Sigmoid colon (tissue), 7 donors: ENCODE measurements around the gene OPRD1. TPM values are rescaled to one million over a fixed set of nuclear protein-coding genes. Genes with fewer than 3 reads are reported as not detected.

Experiments used
- DNase-seq: peaks from one replicate; pipeline ENCODE4 v3.0.0-alpha.2; 2019
- H3K27ac ChIP-seq, 4 donors: fragments of 200-600 bp; sonication (generic); one replicate each; pipeline ENCODE4 v1.5.1; 2016 to 2019; ENCODE audit warnings: mild to moderate bottlenecking in 1 of 4
- H3K27me3 ChIP-seq, 3 donors: fragments of 200-600 bp; sonication (generic); one replicate each; pipeline ENCODE4 v1.5.1; 2019; ENCODE audit warnings: mild to moderate bottlenecking in 1 of 3
- H3K36me3 ChIP-seq, 4 donors: fragments of 200-600 bp; sonication (generic); one replicate each; pipeline ENCODE4 v1.5.1; 2016 to 2019
- H3K4me1 ChIP-seq, 4 donors: fragments of 200-600 bp; sonication (generic); one replicate each; pipeline ENCODE4 v1.5.1; 2017 to 2019
- H3K4me3 ChIP-seq, 4 donors: fragments of 200-600 bp; sonication (generic); one replicate each; pipeline ENCODE4 v1.5.1; 2017 to 2019; ENCODE audit warnings: mild to moderate bottlenecking in 2 of 4, moderate library complexity in 1 of 4
- H3K9me3 ChIP-seq, 4 donors: fragments of 200-600 bp in 3 of 4; sonication (generic) in 3 of 4; one replicate each; pipeline versions ENCODE4 v1.5.1 to v1.6.1; 2013 to 2019
- EP300 ChIP-seq, 4 donors: sonication (generic); formaldehyde crosslinking; IDR thresholded peaks; one replicate each; pipeline ENCODE4 v1.6.1; 2017; ENCODE audit warnings: antibody characterized with exemption in 4 of 4
- POLR2A ChIP-seq, 2 donors: fragments of 450-650 bp; IDR thresholded peaks; one replicate each; pipeline ENCODE4 v1.6.1; 2016; ENCODE audit warnings: antibody characterized with exemption in 2 of 2, mild to moderate bottlenecking in 2 of 2, moderate library complexity in 2 of 2
- POLR2AphosphoS5 ChIP-seq, 4 donors: sonication (generic); formaldehyde crosslinking; IDR thresholded peaks; one replicate each; pipeline ENCODE4 v1.6.1; 2017; ENCODE audit warnings: antibody characterized with exemption in 4 of 4
- WGBS, 2 donors: extraction: QIAGEN DNeasy Blood & Tissue Kit; methylation state at CpG; one replicate each; pipeline ENCODE4 v1.1.7; 2013; 5-methylcytosine and 5-hydroxymethylcytosine counted together
- intact Hi-C: fragments of 100-400 bp; cut with DNase I; formaldehyde crosslinking; loops from one replicate; pipeline ENCODE4 v1.15.1; 2023
- polyA plus RNA-seq, 3 donors: library from polyadenylated mRNA; stranded (reverse); fragments of 200-250 nt; gene quantifications; one replicate each; pipeline ENCODE4 v1.2.3, GENCODE V29; 2013
- total RNA-seq, 4 donors: library from RNA; depleted of rRNA; stranded (reverse); fragments of >200 nt; gene quantifications; one replicate each; pipeline ENCODE4 v1.1.0, GENCODE V29; 2016
- TF ChIP-seq, protein P1 (sequence below), 4 experiments: fragments of 450-650 bp in 3 of 4; fragments of 200-600 bp in 1 of 4; IDR thresholded peaks; one replicate each; pipeline ENCODE4 v1.5.1; 2016 to 2019; ENCODE audit warnings: antibody characterized with exemption in 4 of 4, mild to moderate bottlenecking in 3 of 4, moderate library complexity in 2 of 4
- donor health status: healthy with polysubstance abuse.
- donor health status: Bipolar disorder and iron deficiency.
- donor health status: healthy.

OPRD1 gene
- total and polyA plus RNA-seq, 7 donors: under 0.01 to 1.8 (median 0.42) TPM; not detected in 1

DNA sequence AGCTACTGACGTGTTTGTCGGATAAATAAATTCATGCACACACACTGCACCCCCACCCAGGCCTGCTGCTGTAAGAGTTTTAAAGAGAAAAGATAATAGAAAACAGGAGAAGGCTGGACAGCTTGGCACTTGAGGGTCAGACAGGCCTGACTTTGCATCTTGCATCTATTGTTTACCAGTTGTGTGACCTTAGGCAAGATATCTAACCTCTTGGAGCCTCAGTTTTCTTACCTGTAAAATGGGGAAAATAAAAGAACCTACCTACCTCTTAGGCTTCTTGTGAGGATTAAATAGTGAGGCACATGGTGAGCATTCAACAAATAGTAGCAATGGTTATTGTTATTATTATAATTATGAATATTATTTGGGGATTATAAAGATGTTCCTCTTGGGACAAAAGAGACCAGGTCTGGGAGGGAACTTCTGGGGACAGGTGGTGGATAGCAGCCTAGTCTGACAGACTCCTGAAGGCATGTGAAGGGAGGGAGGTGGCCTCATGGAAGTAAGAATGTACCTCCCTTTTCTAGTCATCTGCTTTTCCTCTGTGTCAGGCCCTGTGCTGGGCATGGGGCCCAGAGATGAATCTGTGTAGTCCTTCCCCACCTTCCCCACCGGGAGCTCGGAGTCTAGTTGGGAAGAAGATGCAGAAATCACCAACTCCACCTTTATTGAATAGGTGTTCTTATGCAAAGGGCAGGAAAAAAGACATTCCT lies 84.1 kb downstream of the OPRD1 start:
- no peak overlapping the region for H3K27ac ChIP-seq
- peaks cover 0 to 31% (median 22%) of the 10 kb centered on the region in 4 donors for H3K4me1 ChIP-seq
- no peak for DNase-seq
- no peaks in the 10 kb centered on the region for H3K36me3 ChIP-seq
- H3K9me3 ChIP-seq: no peaks in the 10 kb centered on the region
- WGBS, 2 donors: 87 to 92% methylated on average over 4 of the region's 4 CpGs
- TF ChIP-seq, protein P1, sequence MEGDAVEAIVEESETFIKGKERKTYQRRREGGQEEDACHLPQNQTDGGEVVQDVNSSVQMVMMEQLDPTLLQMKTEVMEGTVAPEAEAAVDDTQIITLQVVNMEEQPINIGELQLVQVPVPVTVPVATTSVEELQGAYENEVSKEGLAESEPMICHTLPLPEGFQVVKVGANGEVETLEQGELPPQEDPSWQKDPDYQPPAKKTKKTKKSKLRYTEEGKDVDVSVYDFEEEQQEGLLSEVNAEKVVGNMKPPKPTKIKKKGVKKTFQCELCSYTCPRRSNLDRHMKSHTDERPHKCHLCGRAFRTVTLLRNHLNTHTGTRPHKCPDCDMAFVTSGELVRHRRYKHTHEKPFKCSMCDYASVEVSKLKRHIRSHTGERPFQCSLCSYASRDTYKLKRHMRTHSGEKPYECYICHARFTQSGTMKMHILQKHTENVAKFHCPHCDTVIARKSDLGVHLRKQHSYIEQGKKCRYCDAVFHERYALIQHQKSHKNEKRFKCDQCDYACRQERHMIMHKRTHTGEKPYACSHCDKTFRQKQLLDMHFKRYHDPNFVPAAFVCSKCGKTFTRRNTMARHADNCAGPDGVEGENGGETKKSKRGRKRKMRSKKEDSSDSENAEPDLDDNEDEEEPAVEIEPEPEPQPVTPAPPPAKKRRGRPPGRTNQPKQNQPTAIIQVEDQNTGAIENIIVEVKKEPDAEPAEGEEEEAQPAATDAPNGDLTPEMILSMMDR (IDR thresholded peaks at IDR 0.05): no peak
- peak in 1 of 4 donors; percentile 56 for TF ChIP-seq POLR2AphosphoS5 (IDR thresholded peaks at IDR 0.05)
- no peaks in the 10 kb centered on the region for H3K27me3 ChIP-seq
- intact Hi-C loops: no loop called here
- no peak overlapping the region for H3K4me3 ChIP-seq

DNA sequence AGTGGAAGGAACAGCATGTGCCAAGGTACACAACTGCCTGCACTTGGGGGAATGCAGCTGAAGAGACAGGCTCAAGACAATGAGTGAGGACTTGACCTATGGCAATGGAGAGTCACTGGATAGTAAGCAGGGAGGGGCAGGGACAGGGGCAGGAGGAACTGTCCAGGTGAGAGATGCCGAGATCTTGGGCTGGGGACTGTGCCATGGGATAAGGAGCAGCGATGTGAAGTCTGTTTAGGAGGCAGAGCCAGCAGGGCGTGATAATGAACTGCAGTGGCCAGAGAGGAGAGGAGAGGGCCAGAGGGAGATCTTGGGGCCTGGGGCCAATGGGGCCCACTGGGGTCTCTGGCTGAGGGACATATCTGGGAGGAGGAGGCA lies 84.6 kb downstream of the OPRD1 start:
- no peak overlapping the region for H3K4me3 ChIP-seq
- intact Hi-C loops: no loop called here
- peaks cover 0 to 31% (median 22%) of the 10 kb centered on the region in 4 donors for H3K4me1 ChIP-seq
- TF ChIP-seq, protein P1 (IDR thresholded peaks at IDR 0.05): no peak
- TF ChIP-seq POLR2A (IDR thresholded peaks at IDR 0.05): no peak
- TF ChIP-seq POLR2AphosphoS5 (IDR thresholded peaks at IDR 0.05): no peak
- TF ChIP-seq EP300 (IDR thresholded peaks at IDR 0.05): no peak
- no peaks in the 10 kb centered on the region for H3K27me3 ChIP-seq
- H3K9me3 ChIP-seq: no peaks in the 10 kb centered on the region
- H3K27ac ChIP-seq: no peak overlapping the region
- no peaks in the 10 kb centered on the region for H3K36me3 ChIP-seq
- 62 to 86% methylated on average over 3 of the region's 3 CpGs for WGBS, 2 donors
- DNase-seq: no peak

DNA sequence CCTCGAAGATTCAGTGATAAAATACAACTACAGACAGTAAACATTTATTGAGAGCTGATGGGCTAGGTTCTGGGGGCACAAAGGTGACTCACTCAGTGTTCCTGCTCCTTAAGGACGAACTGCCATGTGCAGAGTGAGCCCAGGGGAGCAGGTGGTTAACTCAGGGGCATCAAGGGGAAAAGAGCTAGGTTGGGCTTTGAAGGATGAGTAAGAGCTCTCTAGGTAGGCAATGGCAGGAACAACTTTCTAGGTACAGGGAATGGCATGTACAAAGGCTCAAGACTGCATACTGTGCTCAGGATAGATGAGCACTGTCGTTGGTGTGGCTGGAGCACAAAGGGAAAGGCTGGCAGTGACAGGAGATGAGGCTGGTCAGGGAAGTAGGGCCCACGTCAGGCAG lies 85.8 kb downstream of the OPRD1 start:
- Histone ChIP-seq H3K9me3 (no peaks in the 10 kb centered on the region), H3K27ac (no peak overlapping the region), H3K4me3 (no peak overlapping the region), H3K36me3 (no peaks in the 10 kb centered on the region), H3K4me1 (peaks cover 0 to 31% (median 22%) of the 10 kb centered on the region in 4 donors), H3K27me3 (no peaks in the 10 kb centered on the region)
- WGBS, 2 donors: 64 to 80% methylated on average over 4 of the region's 4 CpGs
- no peak for DNase-seq
- no peak for TF ChIP-seq POLR2AphosphoS5 (IDR thresholded peaks at IDR 0.05)
- no peak for TF ChIP-seq POLR2A (IDR thresholded peaks at IDR 0.05)
- TF ChIP-seq EP300 (IDR thresholded peaks at IDR 0.05): no peak
- TF ChIP-seq, protein P1 (IDR thresholded peaks at IDR 0.05): no peak
- intact Hi-C loops: no loop called here

DNA sequence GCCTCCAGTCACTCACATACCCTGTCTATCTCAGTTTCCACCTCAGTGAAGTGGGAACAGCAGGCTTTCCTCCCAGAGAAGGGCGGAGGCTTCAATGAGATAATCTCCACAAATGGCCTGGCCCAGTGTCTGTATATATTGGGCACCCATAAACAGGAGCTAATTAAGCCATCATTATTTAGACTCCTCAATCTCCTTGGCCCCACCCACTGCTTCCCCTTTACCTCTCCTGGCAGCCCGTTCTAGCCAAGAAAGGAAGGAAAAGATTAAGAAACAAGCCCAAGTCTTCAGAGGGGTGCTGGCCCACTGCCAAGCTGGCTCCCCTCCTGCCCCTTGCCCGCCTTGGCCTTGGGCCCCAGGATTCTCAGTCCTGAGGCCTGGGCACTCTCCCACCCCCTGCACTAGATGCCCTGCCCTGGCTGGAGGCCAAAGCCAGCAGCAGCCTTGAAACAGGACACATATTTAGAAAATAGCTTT lies 86.5 kb downstream of the OPRD1 start:
- no peak for DNase-seq
- Histone ChIP-seq H3K27me3 (no peaks in the 10 kb centered on the region), H3K4me3 (no peak overlapping the region), H3K9me3 (no peaks in the 10 kb centered on the region), H3K27ac (peak overlapping the region in 1 of 4 donors; percentile 0), H3K36me3 (no peaks in the 10 kb centered on the region), H3K4me1 (peaks cover 0 to 31% (median 22%) of the 10 kb centered on the region in 4 donors)
- WGBS, 2 donors: 65 to 76% methylated on average over 3 of the region's 3 CpGs
- no peak for TF ChIP-seq EP300 (IDR thresholded peaks at IDR 0.05)
- no peak for TF ChIP-seq POLR2A (IDR thresholded peaks at IDR 0.05)
- TF ChIP-seq, protein P1 (IDR thresholded peaks at IDR 0.05): no peak
- no peak for TF ChIP-seq POLR2AphosphoS5 (IDR thresholded peaks at IDR 0.05)
- intact Hi-C loops: no loop called here
